ENCODE results near the gene ELOVL1. TPM values are rescaled to one million over a fixed set of nuclear protein-coding genes. Genes with fewer than 3 reads are reported as not detected.

The ELOVL1 gene
- total and polyA plus RNA-seq, 10 of the 15 experiments (the other 5 are each of a cell fraction or from before 2014, with no cell fraction given), result 58.5 to 139 (median 89.8) TPM

GRCh38 chr1:43319288-43319687, 48.5 kb downstream of the ELOVL1 start:
- intact Hi-C loops (cut with micrococcal nuclease; ENCODE audit: unreplicated experiment) (no loop called here), in situ Hi-C loops (cut with MboI) (no loop called here)
- Histone ChIP-seq H3K9me3 (replicated peaks; ENCODE audit: control insufficient read depth, insufficient read depth, low read length) (no peaks in the 10 kb centered on the region; the same call in 2 of the 3 replicates), H3K4me3 (no peak overlapping the region), H3K27ac (ENCODE audit: control insufficient read depth, insufficient read depth) (no peak overlapping the region), H3K36me3 (ENCODE audit: control insufficient read depth in 2 of 2, insufficient read depth in 2 of 2, low read length in 1 of 2) (no peaks in the 10 kb centered on the region), H3K4me2 (ENCODE audit: control insufficient read depth, insufficient read depth) (no peak overlapping the region), H3K79me2 (ENCODE audit: control insufficient read depth, insufficient read depth, low read length) (no peaks in the 10 kb centered on the region), H3K9ac (ENCODE audit: control insufficient read depth, insufficient read depth, low read length) (no peak overlapping the region), H3K27me3 (replicated peaks in 1 of 2; ENCODE audit: control insufficient read depth in 2 of 2, insufficient read depth in 2 of 2, low read length in 1 of 2) (no peaks in the 10 kb centered on the region), H4K20me1 (ENCODE audit: control insufficient read depth, insufficient read depth) (no peaks in the 10 kb centered on the region), H3K4me1 (ENCODE audit: control insufficient read depth, insufficient read depth, low read length) (no peaks in the 10 kb centered on the region), H2AFZ (ENCODE audit: control insufficient read depth, low read depth, low read length) (no peak overlapping the region)
- POLR2A ChIA-PET, result no interaction called here
- 53% methylated on average over 5 of the region's 5 CpGs for WGBS (ENCODE audit: insufficient coverage, insufficient replicate concordance, low lambda C conversion rate, missing lambda C conversion rate)
- DNase-seq (ENCODE audit: low read depth, low spot score), result no peak
- SMC1A ChIA-PET (ENCODE audit: uncharacterized antibody, unreplicated experiment), result no interaction called here
- RAD21 ChIA-PET (ENCODE audit: unreplicated experiment), result no interaction called here
- BruUV-seq (replicated peaks), result no TSS peak
- no peak for FAIRE-seq
- CTCF ChIA-PET, result no interaction called here
- TF ChIP-seq ZBTB40 (IDR thresholded peaks at IDR 0.05; ENCODE audit: borderline replicate concordance) (no peak), E2F8 (IDR thresholded peaks at IDR 0.05; ENCODE audit: low read depth, partially characterized antibody) (no peak), ZBTB4 (CRISPR knock-in tag; IDR thresholded peaks at IDR 0.05) (no peak), PML (IDR thresholded peaks at IDR 0.05; ENCODE audit: low read length) (no peak), MEF2A (IDR thresholded peaks at IDR 0.05; ENCODE audit: insufficient read depth, low read depth, low read length) (no peak), POLR2AphosphoS5 (IDR thresholded peaks at IDR 0.05; ENCODE audit: low read length) (no peak), SMAD5 (IDR thresholded peaks at IDR 0.05; ENCODE audit: low read depth) (no peak), RELB (IDR thresholded peaks at IDR 0.05; ENCODE audit: low read depth) (no peak)
- no peak for ATAC-seq
